ENCODE measurements around the gene HOXD9.

HOXD9 gene

GRCh38 chr2:176165370-176166050 is 43.0 kb downstream of the HOXD9 start:
- no peak for DNase-seq (ENCODE audit: low spot score)

- no peak for DNase-seq (ENCODE audit: low spot score)
Measured at GRCh38 chr2:176166272-176166671, 43.8 kb downstream of the HOXD9 start.

- DNase-seq (ENCODE audit: low spot score): no peak
Measured at GRCh38 chr2:176167398-176167797, 44.9 kb downstream of the HOXD9 start.

- DNase-seq (ENCODE audit: low spot score): no peak
Measured at GRCh38 chr2:176169181-176169580, 46.7 kb downstream of the HOXD9 start.

- no peak for DNase-seq (ENCODE audit: low spot score)
Measured at GRCh38 chr2:176169711-176170110, 47.2 kb downstream of the HOXD9 start.

GRCh38 chr2:176170602-176171305 is 48.2 kb downstream of the HOXD9 start:
- DNase-seq (ENCODE audit: low spot score): no peak

- DNase-seq (ENCODE audit: low spot score): no peak
Measured at GRCh38 chr2:176171351-176172006, 49.0 kb downstream of the HOXD9 start.

GRCh38 chr2:176172007-176172894 is 49.7 kb downstream of the HOXD9 start:
- DNase-seq (ENCODE audit: low spot score): no peak

GRCh38 chr2:176172895-176173566 is 50.5 kb downstream of the HOXD9 start:
- no peak for DNase-seq (ENCODE audit: low spot score)

GRCh38 chr2:176173567-176174381 is 51.3 kb downstream of the HOXD9 start:
- DNase-seq (ENCODE audit: low spot score): no peak

GRCh38 chr2:176174382-176174823 is 51.9 kb downstream of the HOXD9 start:
- no peak for DNase-seq (ENCODE audit: low spot score)

Measured in AG20443 (cell line).